ENCODE results near the gene GPR171. TPM values are rescaled to one million over a fixed set of nuclear protein-coding genes. Genes with fewer than 3 reads are reported as not detected.

The GPR171 gene
- total and polyA plus RNA-seq, 2 donors, result 20.6 to 42.6 TPM

DNA sequence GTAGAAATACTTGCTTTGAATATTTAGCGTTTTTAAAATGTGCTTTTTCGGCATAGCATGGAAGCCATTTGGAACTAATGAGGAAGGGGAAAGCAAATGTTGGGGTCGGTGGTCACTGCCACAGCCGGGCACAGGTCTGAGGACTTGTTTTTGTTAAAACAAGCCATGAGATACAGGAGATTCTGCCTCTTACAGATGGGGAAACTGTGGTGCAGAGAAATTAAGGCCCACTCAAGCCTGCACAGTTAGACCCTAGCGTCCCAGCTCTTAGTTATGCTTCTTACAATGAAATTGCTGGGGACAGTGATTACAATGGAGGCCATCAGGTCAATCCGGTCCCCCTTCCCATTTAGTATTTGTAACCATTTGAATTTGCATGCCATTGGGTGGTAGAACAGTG is 2.5 kb upstream of the GPR171 start:
- no peak overlapping the region for H3K4me3 ChIP-seq (ENCODE audit: low read length in 2 of 2)
- H3K36me3 ChIP-seq (ENCODE audit: control insufficient read depth in 2 of 2, insufficient read depth in 2 of 2, low read length in 1 of 2), result no peaks in the 10 kb centered on the region
- no peak for DNase-seq (ENCODE audit: low read depth in 6 of 9, low spot score in 9 of 9)
- H3K4me1 ChIP-seq (ENCODE audit: control insufficient read depth in 2 of 2, insufficient read depth in 2 of 2, low read length in 2 of 2), result peaks cover 12 to 20% of the 10 kb centered on the region in 2 donors
- 97% methylated on average over 6 of the region's 6 CpGs for WGBS
- H3K27ac ChIP-seq (ENCODE audit: low read depth in 1 of 2, low read length in 1 of 2), result no peak overlapping the region
- H3K27me3 ChIP-seq (ENCODE audit: control insufficient read depth in 2 of 2, insufficient read depth in 1 of 2, low read length in 1 of 2), result no peaks in the 10 kb centered on the region
- H3K9me3 ChIP-seq (ENCODE audit: control insufficient read depth in 2 of 2, insufficient read depth in 1 of 2, low read length in 1 of 2), result no peaks in the 10 kb centered on the region

DNA sequence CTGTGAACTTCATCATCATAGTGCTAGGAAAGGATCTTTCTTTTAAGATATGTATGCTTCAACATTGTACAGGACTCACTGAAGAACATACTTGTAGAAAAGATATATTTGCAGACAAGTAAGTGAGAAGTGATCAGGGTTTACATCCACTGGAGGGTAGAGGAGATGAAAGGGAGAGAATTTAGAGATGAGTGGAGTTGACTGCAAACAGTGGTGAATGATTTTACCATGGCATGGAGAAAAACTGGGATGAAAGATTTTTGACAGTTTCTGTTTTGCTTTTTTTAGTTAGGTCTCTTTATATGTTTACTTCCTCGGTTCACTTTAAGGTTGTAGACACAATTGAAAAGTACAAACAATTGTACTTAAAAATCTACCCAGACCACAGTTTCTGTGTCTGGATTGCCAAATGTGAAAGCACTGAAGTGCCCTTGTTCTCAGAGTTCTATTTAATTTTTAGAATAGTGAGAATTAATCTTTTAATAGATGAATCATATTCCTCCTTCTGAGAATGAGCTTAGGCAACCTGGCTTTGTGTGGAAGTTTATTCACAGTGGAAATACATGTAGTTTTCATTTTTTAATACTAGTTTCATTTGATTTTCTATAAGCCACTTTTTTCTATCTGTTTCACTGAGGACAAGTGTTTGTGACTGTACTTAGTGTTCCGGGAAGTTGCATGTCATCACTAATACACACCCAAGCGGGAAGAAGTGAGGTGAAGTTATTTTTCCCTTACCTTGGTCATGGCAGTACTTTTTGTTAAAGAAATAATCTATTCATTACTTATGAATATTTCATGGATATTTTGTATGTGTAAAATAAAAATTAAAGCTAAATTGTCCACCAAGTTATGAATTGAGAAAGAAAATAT is 1.8 kb upstream of the GPR171 start:
- WGBS, result 80% methylated on average over 3 of the region's 3 CpGs
- DNase-seq (ENCODE audit: low read depth in 6 of 9, low spot score in 9 of 9), result no peak
- Histone ChIP-seq H3K4me3 (ENCODE audit: low read length in 2 of 2) (no peak overlapping the region), H3K4me1 (ENCODE audit: control insufficient read depth in 2 of 2, insufficient read depth in 2 of 2, low read length in 2 of 2) (peaks cover 13 to 18% of the 10 kb centered on the region in 2 donors), H3K27me3 (ENCODE audit: control insufficient read depth in 2 of 2, insufficient read depth in 1 of 2, low read length in 1 of 2) (no peaks in the 10 kb centered on the region), H3K9me3 (ENCODE audit: control insufficient read depth in 2 of 2, insufficient read depth in 1 of 2, low read length in 1 of 2) (no peaks in the 10 kb centered on the region), H3K36me3 (ENCODE audit: control insufficient read depth in 2 of 2, insufficient read depth in 2 of 2, low read length in 1 of 2) (no peaks in the 10 kb centered on the region), H3K27ac (ENCODE audit: low read depth in 1 of 2, low read length in 1 of 2) (peak overlapping the region; percentile 62 to 75)

DNA sequence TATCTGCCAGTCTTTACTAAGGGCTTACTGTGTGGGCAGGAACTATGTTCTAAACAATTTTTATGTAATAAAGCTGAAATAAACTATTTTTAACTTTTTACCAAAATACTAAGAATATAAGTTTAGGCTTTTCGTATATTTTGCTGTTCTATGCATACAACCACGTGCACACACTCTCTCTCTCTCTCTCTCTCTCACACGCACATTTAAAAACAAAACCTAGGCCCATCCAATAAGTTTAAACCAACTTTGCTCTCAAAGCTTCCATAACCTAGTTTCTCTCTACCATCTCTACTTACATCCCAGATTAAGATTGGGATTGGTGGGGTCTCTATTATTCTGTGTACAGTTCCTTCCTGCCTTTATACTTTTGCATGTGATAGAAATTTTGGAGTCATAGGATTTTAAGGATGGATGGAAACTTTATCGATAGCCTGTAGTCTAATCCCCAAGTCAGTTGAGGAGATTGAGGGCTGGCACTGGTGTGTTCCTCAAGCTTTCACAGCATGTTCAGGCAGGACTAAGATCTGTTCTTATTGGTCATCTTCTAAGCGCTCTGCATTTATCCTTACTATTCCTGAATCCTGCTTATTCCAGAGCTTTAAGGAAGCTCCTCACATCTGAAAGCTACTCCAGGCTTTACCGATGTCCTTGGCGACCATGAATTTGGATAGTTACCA is 1.8 kb downstream of the GPR171 start:
- Histone ChIP-seq H3K27ac (ENCODE audit: low read depth in 1 of 2, low read length in 1 of 2) (peak overlapping the region; percentile 8 to 46), H3K36me3 (ENCODE audit: control insufficient read depth in 2 of 2, insufficient read depth in 2 of 2, low read length in 1 of 2) (no peaks in the 10 kb centered on the region), H3K4me3 (ENCODE audit: low read length in 2 of 2) (peak overlapping the region; percentile 1 to 22), H3K27me3 (ENCODE audit: control insufficient read depth in 2 of 2, insufficient read depth in 1 of 2, low read length in 1 of 2) (no peaks in the 10 kb centered on the region), H3K9me3 (ENCODE audit: control insufficient read depth in 2 of 2, insufficient read depth in 1 of 2, low read length in 1 of 2) (no peaks in the 10 kb centered on the region), H3K4me1 (ENCODE audit: control insufficient read depth in 2 of 2, insufficient read depth in 2 of 2, low read length in 2 of 2) (peaks cover 13 to 15% of the 10 kb centered on the region in 2 donors)
- DNase-seq (ENCODE audit: low read depth in 6 of 9, low spot score in 9 of 9), result no peak
- 94% methylated on average over 7 of the region's 7 CpGs for WGBS

DNA sequence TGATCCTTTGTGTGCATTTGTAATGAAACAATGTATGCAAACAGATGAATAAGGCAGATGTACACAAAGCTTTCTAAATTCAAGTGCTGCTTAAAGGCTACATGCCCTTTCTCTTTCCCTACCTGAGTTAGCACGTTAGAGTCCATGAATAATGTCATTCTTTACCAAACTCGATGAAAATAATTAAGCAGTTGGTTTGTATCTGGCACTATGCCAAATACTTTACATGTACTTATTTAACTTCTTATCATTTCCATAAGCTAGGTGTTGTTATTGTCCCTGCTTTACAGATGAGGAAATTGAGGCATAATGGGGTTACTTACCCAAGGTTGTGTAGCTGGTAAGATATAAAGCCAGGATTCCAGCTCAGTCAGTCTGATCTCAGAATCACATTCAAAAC is 2.4 kb downstream of the GPR171 start:
- WGBS, result 94% methylated on average over 2 of the region's 2 CpGs

DNA sequence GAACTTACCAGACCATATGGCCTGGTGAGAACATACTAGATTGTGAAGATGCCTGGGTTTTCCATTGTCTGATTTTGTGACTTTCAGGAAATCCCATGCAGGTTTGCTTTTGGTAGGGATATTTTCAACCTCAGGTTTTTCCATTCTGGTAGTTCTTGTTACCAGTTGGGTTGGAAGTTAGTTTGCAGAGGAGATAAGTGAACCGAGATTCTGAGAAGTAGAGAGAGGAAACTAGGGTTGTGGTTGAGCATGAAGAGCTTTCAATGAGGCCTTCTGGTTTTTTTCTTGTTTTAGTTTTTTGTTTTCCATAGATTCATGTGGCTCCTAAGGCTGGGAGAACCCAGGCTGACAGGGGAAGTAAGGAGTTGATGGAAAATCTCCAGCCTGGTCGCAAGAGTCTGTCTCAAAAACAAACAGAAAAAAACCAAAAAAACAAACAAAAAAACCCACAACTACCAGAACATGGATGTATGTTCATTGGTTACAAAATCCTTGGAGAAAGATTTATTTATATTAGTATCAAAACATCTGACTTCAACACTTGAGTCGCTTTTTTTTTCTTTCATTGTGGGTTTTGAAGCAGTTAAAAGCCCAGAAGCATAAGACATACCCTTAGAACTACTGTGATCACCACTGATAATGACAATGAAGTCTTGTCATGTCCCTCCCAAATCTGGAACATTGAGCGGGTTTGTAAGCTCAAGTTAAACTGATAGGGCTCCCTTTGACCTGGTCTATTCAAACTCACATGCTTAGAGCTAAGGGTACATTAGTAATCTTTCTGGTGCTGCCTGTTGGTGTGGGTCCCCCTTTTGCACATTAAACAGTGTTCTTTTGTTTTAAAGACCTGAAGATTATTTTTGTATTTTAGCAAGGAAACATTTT is 3.2 kb downstream of the GPR171 start:
- H3K4me1 ChIP-seq (ENCODE audit: control insufficient read depth in 2 of 2, insufficient read depth in 2 of 2, low read length in 2 of 2), result peaks cover 9% of the 10 kb centered on the region in 2 donors
- peak in 2 of 9 donors; percentile 34 to 63 for DNase-seq (ENCODE audit: low read depth in 6 of 9, low spot score in 9 of 9)
- WGBS, result 44% methylated on average over 4 of the region's 4 CpGs
- H3K4me3 ChIP-seq (ENCODE audit: low read length in 2 of 2), result no peak overlapping the region
- H3K9me3 ChIP-seq (ENCODE audit: control insufficient read depth in 2 of 2, insufficient read depth in 1 of 2, low read length in 1 of 2), result no peaks in the 10 kb centered on the region
- H3K36me3 ChIP-seq (ENCODE audit: control insufficient read depth in 2 of 2, insufficient read depth in 2 of 2, low read length in 1 of 2), result no peaks in the 10 kb centered on the region
- H3K27ac ChIP-seq (ENCODE audit: low read depth in 1 of 2, low read length in 1 of 2), result peak overlapping the region; percentile 44 to 77
- H3K27me3 ChIP-seq (ENCODE audit: control insufficient read depth in 2 of 2, insufficient read depth in 1 of 2, low read length in 1 of 2), result no peaks in the 10 kb centered on the region

More for the DNA sequence above, 2.4 kb downstream of the GPR171 start:
- no peaks in the 10 kb centered on the region for H3K36me3 ChIP-seq (ENCODE audit: control insufficient read depth in 2 of 2, insufficient read depth in 2 of 2, low read length in 1 of 2)
- H3K4me3 ChIP-seq (ENCODE audit: low read length in 2 of 2), result peak overlapping the region in 1 of 2 donors; percentile 22
- no peaks in the 10 kb centered on the region for H3K9me3 ChIP-seq (ENCODE audit: control insufficient read depth in 2 of 2, insufficient read depth in 1 of 2, low read length in 1 of 2)
- peaks cover 12% of the 10 kb centered on the region in 2 donors for H3K4me1 ChIP-seq (ENCODE audit: control insufficient read depth in 2 of 2, insufficient read depth in 2 of 2, low read length in 2 of 2)
- H3K27ac ChIP-seq (ENCODE audit: low read depth in 1 of 2, low read length in 1 of 2), result no peak overlapping the region
- no peaks in the 10 kb centered on the region for H3K27me3 ChIP-seq (ENCODE audit: control insufficient read depth in 2 of 2, insufficient read depth in 1 of 2, low read length in 1 of 2)
- no peak for DNase-seq (ENCODE audit: low read depth in 6 of 9, low spot score in 9 of 9)

DNA sequence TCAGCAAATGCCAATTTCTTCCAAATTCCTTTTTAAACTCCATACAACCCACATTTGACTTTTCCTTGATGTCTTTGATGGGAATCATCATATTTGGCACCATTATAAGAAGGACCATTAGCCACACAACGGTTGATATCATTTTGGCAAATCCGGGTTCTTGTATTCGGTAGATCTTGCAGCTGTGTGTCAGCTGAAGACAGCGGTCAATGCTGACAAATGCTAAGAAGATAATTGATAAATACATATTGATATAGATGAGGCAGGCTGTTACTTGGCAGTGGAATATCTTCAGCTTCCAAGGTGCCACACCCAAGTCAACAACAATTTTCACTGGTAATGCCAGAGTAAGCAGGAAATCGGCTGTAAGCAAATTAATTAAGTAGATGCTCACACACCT is 4.2 kb downstream of the GPR171 start:
- 96% methylated on average over 5 of the region's 5 CpGs for WGBS
- Histone ChIP-seq H3K27me3 (ENCODE audit: control insufficient read depth in 2 of 2, insufficient read depth in 1 of 2, low read length in 1 of 2) (no peaks in the 10 kb centered on the region), H3K4me3 (ENCODE audit: low read length in 2 of 2) (no peak overlapping the region), H3K4me1 (ENCODE audit: control insufficient read depth in 2 of 2, insufficient read depth in 2 of 2, low read length in 2 of 2) (peaks cover 9% of the 10 kb centered on the region in 2 donors), H3K27ac (ENCODE audit: low read depth in 1 of 2, low read length in 1 of 2) (no peak overlapping the region), H3K36me3 (ENCODE audit: control insufficient read depth in 2 of 2, insufficient read depth in 2 of 2, low read length in 1 of 2) (no peaks in the 10 kb centered on the region), H3K9me3 (ENCODE audit: control insufficient read depth in 2 of 2, insufficient read depth in 1 of 2, low read length in 1 of 2) (no peaks in the 10 kb centered on the region)
- DNase-seq (ENCODE audit: low read depth in 6 of 9, low spot score in 9 of 9), result no peak

DNA sequence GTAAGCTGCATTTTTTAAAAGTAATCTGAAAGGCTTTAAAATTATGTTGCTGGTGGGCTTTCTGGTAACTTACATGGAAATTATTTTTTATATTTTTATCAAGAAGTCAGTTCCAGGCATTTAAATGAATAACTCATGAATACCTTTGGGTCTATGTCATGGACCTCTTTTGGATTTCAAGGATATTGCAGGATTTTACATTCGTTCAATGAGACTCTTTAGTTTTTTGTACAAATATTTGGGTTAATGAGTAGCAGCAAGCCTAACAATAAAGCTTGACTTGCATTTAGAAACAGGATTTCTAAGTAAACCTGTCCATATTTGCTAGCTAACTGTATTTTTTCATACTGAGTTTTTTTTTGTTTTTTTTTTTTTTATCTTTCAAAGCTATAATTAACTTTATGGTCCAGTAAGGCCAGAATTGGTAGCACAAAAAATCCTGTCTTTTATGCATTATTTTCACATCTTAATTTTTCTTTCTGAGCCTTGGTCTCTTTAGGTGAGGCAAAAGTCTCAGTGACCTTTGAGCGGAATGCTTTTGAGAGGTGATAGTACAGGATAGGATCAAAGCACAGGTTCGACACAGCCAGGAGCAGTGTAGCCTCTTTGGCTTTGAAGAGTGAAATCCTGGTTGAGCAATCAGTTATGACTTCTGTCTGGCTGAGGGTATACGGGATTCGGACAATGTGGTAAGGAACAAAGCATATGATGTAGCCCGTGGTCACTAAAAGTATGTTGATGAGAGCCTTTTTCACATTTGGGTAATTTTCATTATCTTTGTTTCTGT is 4.8 kb downstream of the GPR171 start:
- Histone ChIP-seq H3K27me3 (ENCODE audit: control insufficient read depth in 2 of 2, insufficient read depth in 1 of 2, low read length in 1 of 2) (no peaks in the 10 kb centered on the region), H3K36me3 (ENCODE audit: control insufficient read depth in 2 of 2, insufficient read depth in 2 of 2, low read length in 1 of 2) (no peaks in the 10 kb centered on the region), H3K9me3 (ENCODE audit: control insufficient read depth in 2 of 2, insufficient read depth in 1 of 2, low read length in 1 of 2) (no peaks in the 10 kb centered on the region), H3K4me3 (ENCODE audit: low read length in 2 of 2) (no peak overlapping the region), H3K27ac (ENCODE audit: low read depth in 1 of 2, low read length in 1 of 2) (no peak overlapping the region), H3K4me1 (ENCODE audit: control insufficient read depth in 2 of 2, insufficient read depth in 2 of 2, low read length in 2 of 2) (peaks cover 9% of the 10 kb centered on the region in 2 donors)
- DNase-seq (ENCODE audit: low read depth in 6 of 9, low spot score in 9 of 9), result no peak
- 97% methylated on average over 6 of the region's 6 CpGs for WGBS

DNA sequence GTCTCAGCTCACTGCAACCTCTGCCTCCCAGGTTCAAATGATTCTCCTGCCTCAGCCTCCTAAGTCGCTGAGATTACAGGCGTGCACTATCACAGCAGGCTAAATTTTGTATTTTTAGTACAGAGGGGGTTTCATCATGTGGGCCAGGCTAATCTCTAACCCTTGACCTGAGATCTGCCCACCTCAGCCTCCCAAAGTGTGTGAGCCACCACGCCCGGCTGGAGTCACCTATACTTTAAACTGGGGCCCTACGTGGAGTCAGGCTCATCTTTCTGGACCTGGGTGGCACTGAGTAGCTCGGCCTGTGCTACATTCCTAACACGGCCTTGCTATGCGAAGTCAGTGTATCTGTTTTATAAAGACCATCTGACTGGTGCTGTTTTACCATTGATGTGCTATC is 5.8 kb downstream of the GPR171 start:
- H3K4me3 ChIP-seq (ENCODE audit: low read length in 2 of 2), result no peak overlapping the region
- DNase-seq (ENCODE audit: low read depth in 6 of 9, low spot score in 9 of 9), result no peak
- no peaks in the 10 kb centered on the region for H3K9me3 ChIP-seq (ENCODE audit: control insufficient read depth in 2 of 2, insufficient read depth in 1 of 2, low read length in 1 of 2)
- 98% methylated on average over 8 of the region's 8 CpGs for WGBS
- H3K4me1 ChIP-seq (ENCODE audit: control insufficient read depth in 2 of 2, insufficient read depth in 2 of 2, low read length in 2 of 2), result peaks cover 7 to 9% of the 10 kb centered on the region in 2 donors
- no peak overlapping the region for H3K27ac ChIP-seq (ENCODE audit: low read depth in 1 of 2, low read length in 1 of 2)
- H3K36me3 ChIP-seq (ENCODE audit: control insufficient read depth in 2 of 2, insufficient read depth in 2 of 2, low read length in 1 of 2), result no peaks in the 10 kb centered on the region
- H3K27me3 ChIP-seq (ENCODE audit: control insufficient read depth in 2 of 2, insufficient read depth in 1 of 2, low read length in 1 of 2), result no peaks in the 10 kb centered on the region
